K562 (cell line): Measurements from ENCODE around the gene TAF4.

Experiments
- CTCF ChIP-seq, 3 experiments: IDR thresholded peaks in 2 of 3; conservative IDR thresholded peaks in 1 of 3; 2 replicates each; pipeline ENCODE4 v1.5.1; 2011 to 2012; ENCODE audit warnings: low read length in 3 of 3, mild to moderate bottlenecking in 3 of 3, control low read depth in 2 of 3, improper control_type of control experiment in 1 of 3, inconsistent platforms in 1 of 3, low read depth in 1 of 3, mixed read lengths in 1 of 3, moderate library complexity in 1 of 3; ENCODE audit not compliant: insufficient read depth in 2 of 3
- MXD1 ChIP-seq: fragments of 250-450 bp; sonication (Bioruptor Pico); IDR thresholded peaks from 2 replicates; pipeline ENCODE4 v1.8.0; 2021; ENCODE audit warnings: borderline replicate concordance, mild to moderate bottlenecking, moderate library complexity; ENCODE audit not compliant: poor library complexity, severe bottlenecking
- POLR2A ChIP-seq: fragments of 450-650 bp; conservative IDR thresholded peaks from 2 replicates; pipeline ENCODE4 v1.6.1; 2016
- TBL1XR1 ChIP-seq, 2 experiments: IDR thresholded peaks; 2 replicates each; pipeline ENCODE4 v1.6.1; 2012; ENCODE audit warnings: improper control_type of control experiment in 2 of 2, low read length in 2 of 2, mild to moderate bottlenecking in 1 of 2
- U2AF1 ChIP-seq: fragments of 200-400 bp; formaldehyde crosslinking; optimal IDR thresholded peaks from 2 replicates; pipeline ENCODE3; 2017; ENCODE audit warnings: mild to moderate bottlenecking, low read depth, low read length, moderate library complexity

DNA sequence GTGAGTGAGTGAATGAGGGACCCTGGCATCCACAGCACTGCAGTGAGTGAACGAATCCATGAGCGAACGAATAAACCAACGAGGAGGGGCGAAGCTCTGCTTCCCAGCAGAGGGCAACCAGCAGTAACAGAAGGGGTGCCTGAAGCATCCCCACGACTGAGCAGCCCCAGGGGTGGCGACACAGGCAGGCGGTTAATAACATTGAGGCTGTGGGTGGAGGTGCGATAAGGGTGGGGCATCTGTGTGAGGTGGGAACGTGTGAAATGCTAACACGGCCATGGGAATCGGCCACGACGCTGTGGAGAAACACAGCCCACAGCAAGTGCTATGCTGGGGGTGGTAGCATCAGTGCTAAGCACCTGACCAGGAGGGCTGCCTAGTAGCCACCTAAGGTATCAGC lies 75.9 kb downstream of the TAF4 start:
- TF ChIP-seq MXD1 (CRISPR knock-in tag) (no peak), U2AF1 (no peak), CTCF (IDR thresholded peaks at IDR 0.05 in 2 of 3, conservative IDR thresholded peaks at IDR 0.05 in 1 of 3; ENCODE audit: insufficient read depth in 2 of 3, low read depth in 1 of 3, low read length in 3 of 3) (no peak), TBL1XR1 (IDR thresholded peaks at IDR 0.05; ENCODE audit: low read length in 2 of 2) (no peak), POLR2A (no peak)
